RWPE1 (cell line): Measurements from ENCODE around the gene PKP3.
A peak's percentile ranks its signal among the peaks of the same experiment; 100 is the strongest.

Experiments
- CTCF ChIA-PET: fragments of 350-600 bp; sonication (Branson Sonifier 250); formaldehyde crosslinking; extraction: SDS; loops from one replicate; lab custom pipeline; 2021; lab: Yijun Ruan, JAX
- POLR2A ChIA-PET: fragments of 400-600 bp; formaldehyde crosslinking; extraction: SDS; loops from one replicate; lab custom pipeline; 2020; ENCODE audit warnings: antibody characterized with exemption; ENCODE audit not compliant: low non-redundant PET; lab: Yijun Ruan, JAX
- DNase-seq: peaks from one replicate; pipeline ENCODE4 v3.0.0; 2012; ENCODE audit warnings: low spot score
- H3K27ac ChIP-seq: fragments of 450-650 bp; 2 replicates; pipeline ENCODE4 v1.5.1; 2017
- CTCF ChIP-seq: fragments of 450-650 bp; conservative IDR thresholded peaks from 2 replicates; pipeline ENCODE4 v1.5.1; 2017; ENCODE audit warnings: low read depth, mild to moderate bottlenecking

The PKP3 gene

GRCh38 chr11:416757-417621 is 23.0 kb downstream of the PKP3 start:
- TF ChIP-seq CTCF, result no peak
- DNase-seq, result peak; percentile 44
- peak overlapping the region; percentile 61 for H3K27ac ChIP-seq
- ChIA-PET CTCF (interaction anchor here (1.2 to 1.6 kb wide), 2 partner anchors 31 to 34 kb away, joined by 4 to 9 read pairs; no protein-coding TSS in a partner anchor), POLR2A (interaction anchor here (0.6 to 1.5 kb wide), 3 partner anchors 25 to 199 kb away, joined by 3 to 10 read pairs (median 5); partner anchors contain the start of gene ANO9)

GRCh38 chr11:417652-418342 is 23.8 kb downstream of the PKP3 start:
- ChIA-PET CTCF (interaction anchor here (0.6 to 1.6 kb wide), 3 partner anchors 30 to 114 kb away, joined by 3 to 9 read pairs (median 4); no protein-coding TSS in a partner anchor), POLR2A (interaction anchor here (1.5 kb wide), 1 partner anchor 24 kb away, joined by 10 read pairs; the partner anchor contains the start of gene ANO9)
- H3K27ac ChIP-seq, result peak overlapping the region; percentile 61; the same call in 1 of the 2 replicates
- no peak for TF ChIP-seq CTCF
- DNase-seq, result no peak

- no peak for DNase-seq
- POLR2A ChIA-PET, result no interaction called here
- no peak for TF ChIP-seq CTCF
- CTCF ChIA-PET, result interaction anchor here (0.6 kb wide), 1 partner anchor 114 kb away, joined by 3 read pairs; no protein-coding TSS in a partner anchor
- no peak overlapping the region for H3K27ac ChIP-seq
These were observed 24.6 kb downstream of the PKP3 start for GRCh38 chr11:418343-419247.

GRCh38 chr11:419248-420005 is 25.4 kb downstream of the PKP3 start:
- no peak for DNase-seq
- H3K27ac ChIP-seq, result no peak overlapping the region
- CTCF ChIA-PET, result no interaction called here
- POLR2A ChIA-PET, result no interaction called here
- no peak for TF ChIP-seq CTCF

GRCh38 chr11:420054-420910 is 26.3 kb downstream of the PKP3 start:
- TF ChIP-seq CTCF, result no peak
- no peak for DNase-seq
- ChIA-PET POLR2A (no interaction called here), CTCF (no interaction called here)
- no peak overlapping the region for H3K27ac ChIP-seq
